ENCODE results near the gene PDGFRA.

- TF ChIP-seq CTCF (conservative IDR thresholded peaks at IDR 0.05) (no peak), EZH2 (IDR thresholded peaks at IDR 0.05; ENCODE audit: low read depth) (no peak)
Observed at GRCh38 chr4:54254116-54254914, 25.2 kb downstream of the PDGFRA start.

Data from PC-9 (cell line).